ENCODE data around the gene RTF1.

The RTF1 gene

GRCh38 chr15:41487381-41487780 is 70.5 kb downstream of the RTF1 start:
- H3K4me3 ChIP-seq (ENCODE audit: control insufficient read depth, low read depth, low read length): no peak overlapping the region
- no peak for DNase-seq (ENCODE audit: low read depth)
- TF ChIP-seq, protein P1, sequence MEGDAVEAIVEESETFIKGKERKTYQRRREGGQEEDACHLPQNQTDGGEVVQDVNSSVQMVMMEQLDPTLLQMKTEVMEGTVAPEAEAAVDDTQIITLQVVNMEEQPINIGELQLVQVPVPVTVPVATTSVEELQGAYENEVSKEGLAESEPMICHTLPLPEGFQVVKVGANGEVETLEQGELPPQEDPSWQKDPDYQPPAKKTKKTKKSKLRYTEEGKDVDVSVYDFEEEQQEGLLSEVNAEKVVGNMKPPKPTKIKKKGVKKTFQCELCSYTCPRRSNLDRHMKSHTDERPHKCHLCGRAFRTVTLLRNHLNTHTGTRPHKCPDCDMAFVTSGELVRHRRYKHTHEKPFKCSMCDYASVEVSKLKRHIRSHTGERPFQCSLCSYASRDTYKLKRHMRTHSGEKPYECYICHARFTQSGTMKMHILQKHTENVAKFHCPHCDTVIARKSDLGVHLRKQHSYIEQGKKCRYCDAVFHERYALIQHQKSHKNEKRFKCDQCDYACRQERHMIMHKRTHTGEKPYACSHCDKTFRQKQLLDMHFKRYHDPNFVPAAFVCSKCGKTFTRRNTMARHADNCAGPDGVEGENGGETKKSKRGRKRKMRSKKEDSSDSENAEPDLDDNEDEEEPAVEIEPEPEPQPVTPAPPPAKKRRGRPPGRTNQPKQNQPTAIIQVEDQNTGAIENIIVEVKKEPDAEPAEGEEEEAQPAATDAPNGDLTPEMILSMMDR (conservative IDR thresholded peaks at IDR 0.05; ENCODE audit: control insufficient read depth, insufficient read depth, low read depth, low read length): no peak

- peak; percentile 18 for DNase-seq (ENCODE audit: low read depth)
- no peak overlapping the region for H3K4me3 ChIP-seq (ENCODE audit: control insufficient read depth, low read depth, low read length)
- TF ChIP-seq, protein P1 (conservative IDR thresholded peaks at IDR 0.05; ENCODE audit: control insufficient read depth, insufficient read depth, low read depth, low read length): no peak
Observed at GRCh38 chr15:41487802-41488201, 70.9 kb downstream of the RTF1 start.

DNA sequence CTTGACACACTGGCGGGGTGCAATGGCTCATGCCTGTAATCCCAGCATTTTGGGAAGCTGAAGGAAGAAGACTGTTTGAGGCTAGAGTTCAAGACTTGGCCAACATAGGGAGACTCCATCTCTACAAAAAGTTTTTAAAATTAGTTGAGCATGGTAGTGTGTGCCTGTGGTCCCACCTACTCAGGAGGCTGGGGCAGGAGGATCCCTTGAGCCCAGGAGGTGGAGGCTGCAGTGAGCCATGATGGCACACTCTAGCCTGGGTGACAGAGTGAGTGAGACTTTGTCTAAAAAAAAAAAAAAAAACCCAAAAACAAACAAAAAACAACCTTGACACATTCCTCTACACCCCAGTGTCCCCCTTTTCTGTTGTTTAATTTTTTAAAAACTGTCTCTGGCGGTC is 72.7 kb downstream of the RTF1 start:
- no peak overlapping the region for H3K4me3 ChIP-seq (ENCODE audit: control insufficient read depth, low read depth, low read length)
- TF ChIP-seq, protein P1 (conservative IDR thresholded peaks at IDR 0.05; ENCODE audit: control insufficient read depth, insufficient read depth, low read depth, low read length): no peak
- DNase-seq (ENCODE audit: low read depth): no peak

- H3K4me3 ChIP-seq (ENCODE audit: control insufficient read depth, low read depth, low read length): no peak overlapping the region
- TF ChIP-seq, protein P1 (conservative IDR thresholded peaks at IDR 0.05; ENCODE audit: control insufficient read depth, insufficient read depth, low read depth, low read length): no peak
- DNase-seq (ENCODE audit: low read depth): peak; percentile 98
Observed at GRCh38 chr15:41490355-41490754, 73.5 kb downstream of the RTF1 start.

GRCh38 chr15:41491889-41492288 is 75.0 kb downstream of the RTF1 start:
- no peak overlapping the region for H3K4me3 ChIP-seq (ENCODE audit: control insufficient read depth, low read depth, low read length)
- DNase-seq (ENCODE audit: low read depth): no peak
- TF ChIP-seq, protein P1 (conservative IDR thresholded peaks at IDR 0.05; ENCODE audit: control insufficient read depth, insufficient read depth, low read depth, low read length): no peak

DNA sequence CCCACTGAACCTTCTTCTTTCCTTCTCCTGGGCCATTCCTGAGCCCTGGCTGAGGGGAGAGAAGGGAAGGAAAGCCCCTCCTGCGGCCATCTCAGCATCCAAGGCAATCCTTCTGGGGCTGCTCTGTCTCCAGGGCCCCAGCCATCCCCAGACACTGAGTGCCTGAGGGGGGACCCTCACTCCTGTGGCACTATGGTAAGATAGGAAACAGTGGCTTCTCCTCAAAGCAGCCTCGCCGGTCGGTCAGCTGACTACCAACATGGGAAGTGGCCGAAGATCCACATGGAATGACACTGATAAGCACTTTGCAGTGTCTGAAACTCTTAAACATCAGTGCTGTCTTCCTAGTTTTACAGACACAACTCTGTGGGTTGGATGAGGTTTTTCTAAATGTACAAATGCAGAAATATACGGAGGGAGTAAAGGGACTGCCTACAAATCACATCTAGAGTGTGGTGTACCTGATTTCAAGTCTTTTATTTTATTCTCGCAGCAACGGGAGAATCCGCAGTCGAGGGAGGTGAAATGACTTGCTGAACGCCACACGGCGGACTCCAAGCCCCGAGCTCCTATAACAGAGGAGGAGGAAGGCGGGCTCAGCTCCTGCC is 75.8 kb downstream of the RTF1 start:
- TF ChIP-seq, protein P1 (conservative IDR thresholded peaks at IDR 0.05; ENCODE audit: control insufficient read depth, insufficient read depth, low read depth, low read length): no peak
- H3K4me3 ChIP-seq (ENCODE audit: control insufficient read depth, low read depth, low read length): peak overlapping the region; percentile 48
- DNase-seq (ENCODE audit: low read depth): no peak
